Body of pancreas (tissue), 4 donors: ENCODE measurements around the gene DEPDC5.

Experiments used
- CTCF ChIP-seq, 7 experiments: fragments of 450-650 bp in 4 of 7; fragments of 200-600 bp in 3 of 7; sonication (generic) in 3 of 7; IDR thresholded peaks; one replicate each; pipeline ENCODE4 v1.5.1; 2016 to 2019; ENCODE audit warnings: antibody characterized with exemption in 7 of 7
- POLR2A ChIP-seq, 3 donors: fragments of 450-650 bp; IDR thresholded peaks; one replicate each; pipeline ENCODE4 v1.6.1; 2016; ENCODE audit warnings: antibody characterized with exemption in 3 of 3, mild to moderate bottlenecking in 2 of 3

GRCh38 chr22:31929167-31929930 is 175.5 kb downstream of the DEPDC5 start:
- TF ChIP-seq CTCF (IDR thresholded peaks at IDR 0.05) (no peak), POLR2A (IDR thresholded peaks at IDR 0.05) (no peak)
